Neural cell (in vitro differentiated cells): ENCODE measurements around the gene CCDC71. TPM values are rescaled to one million over a fixed set of nuclear protein-coding genes. Genes with fewer than 3 reads are reported as not detected.

Source experiments
- H2AFZ ChIP-seq: fragments of 200-600, 300-800 bp; sonication (generic), shearing (Covaris generic); 2 replicates; pipeline ENCODE4 v1.6.0; 2014; ENCODE audit warnings: low read depth, mild to moderate bottlenecking, antibody characterized with exemption, low read length, moderate library complexity
- H3F3A ChIP-seq: fragments of 200-600 bp; shearing (Covaris generic); 2 replicates; pipeline ENCODE4 v1.6.1; 2016; ENCODE audit warnings: mild to moderate bottlenecking, moderate library complexity, mixed read lengths, antibody characterized with exemption, low read length; ENCODE audit not compliant: insufficient read depth, poor library complexity, severe bottlenecking
- H3K27ac ChIP-seq: fragments of 200-600, 300-800 bp; sonication (generic), shearing (Covaris generic); 2 replicates; pipeline ENCODE4 v1.5.1; 2014; ENCODE audit warnings: mild to moderate bottlenecking, low read length, moderate library complexity
- H3K27me3 ChIP-seq: fragments of 300-800, 200-600 bp; sonication (generic), shearing (Covaris generic); 2 replicates; pipeline ENCODE4 v1.6.0; 2014; ENCODE audit warnings: mild to moderate bottlenecking, low read depth, low read length, moderate library complexity; ENCODE audit not compliant: insufficient read depth
- H3K36me3 ChIP-seq: fragments of 300-800, 200-600 bp; sonication (generic), shearing (Covaris generic); 2 replicates; pipeline ENCODE4 v1.5.1; 2014; ENCODE audit warnings: mild to moderate bottlenecking, antibody characterized with exemption, low read length, moderate library complexity; ENCODE audit not compliant: insufficient read depth
- H3K4me2 ChIP-seq: fragments of 300-800, 200-600 bp; sonication (generic), shearing (Covaris generic); 2 replicates; pipeline ENCODE4 v1.6.0; 2014; ENCODE audit warnings: mild to moderate bottlenecking, low read length
- H3K4me3 ChIP-seq: fragments of 300-800, 200-600 bp; sonication (generic), shearing (Covaris generic); 2 replicates; pipeline ENCODE4 v1.5.1; 2014; ENCODE audit warnings: mild to moderate bottlenecking, low read length, moderate library complexity
- H3K79me2 ChIP-seq: fragments of 200-600 bp; shearing (Covaris generic); replicated peaks from 2 replicates; pipeline ENCODE4 v1.6.0; 2014; ENCODE audit warnings: mild to moderate bottlenecking, low read length, moderate library complexity; ENCODE audit not compliant: insufficient read depth
- H3K9ac ChIP-seq: fragments of 300-800, 200-600 bp; sonication (generic), shearing (Covaris generic); 2 replicates; pipeline ENCODE4 v1.6.1; 2016; ENCODE audit warnings: mild to moderate bottlenecking, low read length, mixed read lengths
- H3K9me2 ChIP-seq: fragments of 200-600 bp; shearing (Covaris generic); 2 replicates; pipeline ENCODE4 v1.6.1; 2016; ENCODE audit warnings: mild to moderate bottlenecking, low read length, mixed read lengths; ENCODE audit not compliant: insufficient read depth
- H3K9me3 ChIP-seq: fragments of 200-600, 300-800 bp; sonication (generic), shearing (Covaris generic); 2 replicates; pipeline ENCODE4 v1.6.1; 2016; ENCODE audit warnings: mild to moderate bottlenecking, mixed run types, low read length, moderate library complexity, mixed read lengths
- H4K20me1 ChIP-seq: fragments of 200-600 bp; shearing (Covaris generic); 2 replicates; pipeline ENCODE4 v1.6.1; 2016; ENCODE audit warnings: mild to moderate bottlenecking, mixed run types; ENCODE audit not compliant: insufficient read depth
- EP300 ChIP-seq: fragments of 450-650 bp; conservative IDR thresholded peaks from 2 replicates; pipeline ENCODE4 v1.6.1; 2014; ENCODE audit warnings: antibody characterized with exemption, mild to moderate bottlenecking, moderate library complexity; ENCODE audit not compliant: poor library complexity, severe bottlenecking
- EZH2 ChIP-seq: fragments of 200-600, 300-800 bp; shearing (Covaris generic), sonication (generic); IDR thresholded peaks from 2 replicates; pipeline ENCODE4 v1.6.1; 2014; ENCODE audit warnings: antibody characterized with exemption, low read length, borderline replicate concordance, mild to moderate bottlenecking; ENCODE audit not compliant: insufficient read depth, poor library complexity, severe bottlenecking
- POLR2AphosphoS5 ChIP-seq: IDR thresholded peaks from 2 replicates; pipeline ENCODE4 v1.6.1; 2012
- RAD21 ChIP-seq: fragments of 450-650 bp; conservative IDR thresholded peaks from 2 replicates; pipeline ENCODE4 v1.6.1; 2014; ENCODE audit warnings: antibody characterized with exemption, mild to moderate bottlenecking, moderate library complexity
- SMC3 ChIP-seq: fragments of 450-650 bp; conservative IDR thresholded peaks from 2 replicates; pipeline ENCODE4 v1.6.1; 2014; ENCODE audit warnings: antibody characterized with exemption, mild to moderate bottlenecking, moderate library complexity; ENCODE audit not compliant: poor library complexity
- TAF1 ChIP-seq: IDR thresholded peaks from 2 replicates; pipeline ENCODE4 v1.6.1; 2012; ENCODE audit warnings: low read depth
- polyA plus RNA-seq: library from polyadenylated mRNA; depleted of rRNA; stranded (reverse); fragments of >200 nt; gene quantifications from 2 replicates; pipeline ENCODE4 v1.2.3, GENCODE V29; 2014
- TF ChIP-seq, protein P1 (sequence below): fragments of 450-650 bp; IDR thresholded peaks from 2 replicates; pipeline ENCODE4 v1.5.1; 2014; ENCODE audit warnings: antibody characterized with exemption, mild to moderate bottlenecking, moderate library complexity; ENCODE audit not compliant: poor library complexity, severe bottlenecking
- TF ChIP-seq, protein P2 (sequence below): IDR thresholded peaks from 2 replicates; pipeline ENCODE4 v1.6.1; 2012; ENCODE audit warnings: borderline replicate concordance

Gene CCDC71
- polyA plus RNA-seq, 1 donor from 2014 or later, result 14.8 TPM

DNA sequence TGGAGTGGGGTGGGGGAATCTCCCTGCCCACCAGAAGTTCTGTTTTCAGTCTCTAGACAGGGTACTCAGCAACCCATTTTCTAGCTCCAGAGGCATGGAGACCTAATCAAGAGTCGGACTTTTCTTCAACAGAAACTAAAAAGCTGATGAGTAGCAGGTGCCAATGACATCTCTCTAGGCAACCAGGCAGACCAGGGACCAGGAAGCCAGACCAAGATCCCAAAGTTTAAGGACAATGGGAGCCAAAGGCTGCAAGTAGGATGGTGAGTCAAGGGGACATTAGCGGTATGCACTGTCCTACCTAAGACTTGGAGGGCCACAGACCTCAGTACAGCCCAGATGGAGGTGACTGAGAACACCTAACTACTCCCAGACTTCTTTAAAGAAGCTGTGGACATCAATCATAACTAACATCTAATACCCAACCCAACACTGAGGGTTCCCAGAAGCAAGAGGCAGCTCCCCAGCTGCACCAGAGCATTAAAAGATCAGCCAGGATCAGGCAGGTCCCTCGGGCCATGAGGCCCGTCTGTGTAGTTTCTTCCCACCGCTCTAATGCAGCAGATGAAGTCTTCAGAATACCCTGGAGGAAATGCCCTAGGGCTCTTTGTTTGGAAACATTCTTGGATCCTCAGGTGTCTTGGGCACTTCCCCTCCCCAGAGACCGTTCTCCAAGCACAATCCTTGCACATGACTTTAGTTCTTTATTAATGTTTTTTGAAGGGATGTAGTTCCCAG lies 979 bp downstream of the CCDC71 start:
- H3K9ac ChIP-seq, result peak overlapping the region; percentile 79
- peaks cover 28% of the 10 kb centered on the region for H3K79me2 ChIP-seq
- peak overlapping the region; percentile 56 for H2AFZ ChIP-seq
- TF ChIP-seq EP300, result no peak
- no peak for TF ChIP-seq SMC3
- no peak for TF ChIP-seq EZH2
- TF ChIP-seq, protein P1, sequence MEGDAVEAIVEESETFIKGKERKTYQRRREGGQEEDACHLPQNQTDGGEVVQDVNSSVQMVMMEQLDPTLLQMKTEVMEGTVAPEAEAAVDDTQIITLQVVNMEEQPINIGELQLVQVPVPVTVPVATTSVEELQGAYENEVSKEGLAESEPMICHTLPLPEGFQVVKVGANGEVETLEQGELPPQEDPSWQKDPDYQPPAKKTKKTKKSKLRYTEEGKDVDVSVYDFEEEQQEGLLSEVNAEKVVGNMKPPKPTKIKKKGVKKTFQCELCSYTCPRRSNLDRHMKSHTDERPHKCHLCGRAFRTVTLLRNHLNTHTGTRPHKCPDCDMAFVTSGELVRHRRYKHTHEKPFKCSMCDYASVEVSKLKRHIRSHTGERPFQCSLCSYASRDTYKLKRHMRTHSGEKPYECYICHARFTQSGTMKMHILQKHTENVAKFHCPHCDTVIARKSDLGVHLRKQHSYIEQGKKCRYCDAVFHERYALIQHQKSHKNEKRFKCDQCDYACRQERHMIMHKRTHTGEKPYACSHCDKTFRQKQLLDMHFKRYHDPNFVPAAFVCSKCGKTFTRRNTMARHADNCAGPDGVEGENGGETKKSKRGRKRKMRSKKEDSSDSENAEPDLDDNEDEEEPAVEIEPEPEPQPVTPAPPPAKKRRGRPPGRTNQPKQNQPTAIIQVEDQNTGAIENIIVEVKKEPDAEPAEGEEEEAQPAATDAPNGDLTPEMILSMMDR, result no peak
- no peak for TF ChIP-seq TAF1
- TF ChIP-seq, protein P2, sequence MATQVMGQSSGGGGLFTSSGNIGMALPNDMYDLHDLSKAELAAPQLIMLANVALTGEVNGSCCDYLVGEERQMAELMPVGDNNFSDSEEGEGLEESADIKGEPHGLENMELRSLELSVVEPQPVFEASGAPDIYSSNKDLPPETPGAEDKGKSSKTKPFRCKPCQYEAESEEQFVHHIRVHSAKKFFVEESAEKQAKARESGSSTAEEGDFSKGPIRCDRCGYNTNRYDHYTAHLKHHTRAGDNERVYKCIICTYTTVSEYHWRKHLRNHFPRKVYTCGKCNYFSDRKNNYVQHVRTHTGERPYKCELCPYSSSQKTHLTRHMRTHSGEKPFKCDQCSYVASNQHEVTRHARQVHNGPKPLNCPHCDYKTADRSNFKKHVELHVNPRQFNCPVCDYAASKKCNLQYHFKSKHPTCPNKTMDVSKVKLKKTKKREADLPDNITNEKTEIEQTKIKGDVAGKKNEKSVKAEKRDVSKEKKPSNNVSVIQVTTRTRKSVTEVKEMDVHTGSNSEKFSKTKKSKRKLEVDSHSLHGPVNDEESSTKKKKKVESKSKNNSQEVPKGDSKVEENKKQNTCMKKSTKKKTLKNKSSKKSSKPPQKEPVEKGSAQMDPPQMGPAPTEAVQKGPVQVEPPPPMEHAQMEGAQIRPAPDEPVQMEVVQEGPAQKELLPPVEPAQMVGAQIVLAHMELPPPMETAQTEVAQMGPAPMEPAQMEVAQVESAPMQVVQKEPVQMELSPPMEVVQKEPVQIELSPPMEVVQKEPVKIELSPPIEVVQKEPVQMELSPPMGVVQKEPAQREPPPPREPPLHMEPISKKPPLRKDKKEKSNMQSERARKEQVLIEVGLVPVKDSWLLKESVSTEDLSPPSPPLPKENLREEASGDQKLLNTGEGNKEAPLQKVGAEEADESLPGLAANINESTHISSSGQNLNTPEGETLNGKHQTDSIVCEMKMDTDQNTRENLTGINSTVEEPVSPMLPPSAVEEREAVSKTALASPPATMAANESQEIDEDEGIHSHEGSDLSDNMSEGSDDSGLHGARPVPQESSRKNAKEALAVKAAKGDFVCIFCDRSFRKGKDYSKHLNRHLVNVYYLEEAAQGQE, result no peak
- H3K4me2 ChIP-seq, result peak overlapping the region; percentile 89
- no peaks in the 10 kb centered on the region for H3K36me3 ChIP-seq
- peak overlapping the region; percentile 79 for H3K4me3 ChIP-seq
- peak overlapping the region; percentile 51 for H3K27ac ChIP-seq
- no peaks in the 10 kb centered on the region for H3K9me3 ChIP-seq
- H4K20me1 ChIP-seq, result no peaks in the 10 kb centered on the region
- H3K9me2 ChIP-seq, result no peaks in the 10 kb centered on the region
- no peaks in the 10 kb centered on the region for H3F3A ChIP-seq
- H3K27me3 ChIP-seq, result no peaks in the 10 kb centered on the region

DNA sequence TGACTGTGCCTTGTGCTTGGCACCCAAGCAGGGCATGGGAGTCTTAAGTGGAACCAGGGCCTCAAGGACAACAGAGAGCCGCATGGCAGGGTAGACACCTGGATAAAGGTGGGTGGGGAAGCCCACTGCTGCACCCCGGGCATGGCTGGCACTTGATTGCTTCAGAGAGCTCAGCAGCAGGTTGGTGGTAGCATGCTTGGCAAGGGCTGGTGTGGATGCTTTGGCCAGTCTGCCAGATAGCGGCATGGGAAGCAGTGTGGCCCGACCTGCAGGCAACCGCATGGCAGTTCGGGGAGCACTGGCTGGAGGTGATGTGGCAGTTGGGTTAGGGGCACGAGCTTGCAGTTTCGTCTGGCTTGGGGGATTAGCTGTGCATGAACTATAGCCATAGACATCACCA lies 2.5 kb downstream of the CCDC71 start:
- TF ChIP-seq POLR2AphosphoS5 (no peak), RAD21 (no peak), EP300 (no peak), EZH2 (no peak), SMC3 (no peak)
- TF ChIP-seq, protein P2, result no peak
- TF ChIP-seq, protein P1, result no peak
- Histone ChIP-seq H3K27me3 (no peaks in the 10 kb centered on the region), H3K9ac (no peak overlapping the region), H3F3A (no peaks in the 10 kb centered on the region), H3K9me2 (no peaks in the 10 kb centered on the region), H3K79me2 (peaks cover 24% of the 10 kb centered on the region), H3K9me3 (no peaks in the 10 kb centered on the region), H3K36me3 (no peaks in the 10 kb centered on the region), H3K4me2 (no peak overlapping the region), H4K20me1 (no peaks in the 10 kb centered on the region), H3K27ac (no peak overlapping the region), H3K4me3 (no peak overlapping the region), H2AFZ (no peak overlapping the region)
